Measurements from ENCODE around the gene IFITM2.
"Not testable (repeated sequence)": the region's sequence is repeated elsewhere in the genome, so short reads cannot be mapped to it uniquely, and the experiment has no call there.

DNA sequence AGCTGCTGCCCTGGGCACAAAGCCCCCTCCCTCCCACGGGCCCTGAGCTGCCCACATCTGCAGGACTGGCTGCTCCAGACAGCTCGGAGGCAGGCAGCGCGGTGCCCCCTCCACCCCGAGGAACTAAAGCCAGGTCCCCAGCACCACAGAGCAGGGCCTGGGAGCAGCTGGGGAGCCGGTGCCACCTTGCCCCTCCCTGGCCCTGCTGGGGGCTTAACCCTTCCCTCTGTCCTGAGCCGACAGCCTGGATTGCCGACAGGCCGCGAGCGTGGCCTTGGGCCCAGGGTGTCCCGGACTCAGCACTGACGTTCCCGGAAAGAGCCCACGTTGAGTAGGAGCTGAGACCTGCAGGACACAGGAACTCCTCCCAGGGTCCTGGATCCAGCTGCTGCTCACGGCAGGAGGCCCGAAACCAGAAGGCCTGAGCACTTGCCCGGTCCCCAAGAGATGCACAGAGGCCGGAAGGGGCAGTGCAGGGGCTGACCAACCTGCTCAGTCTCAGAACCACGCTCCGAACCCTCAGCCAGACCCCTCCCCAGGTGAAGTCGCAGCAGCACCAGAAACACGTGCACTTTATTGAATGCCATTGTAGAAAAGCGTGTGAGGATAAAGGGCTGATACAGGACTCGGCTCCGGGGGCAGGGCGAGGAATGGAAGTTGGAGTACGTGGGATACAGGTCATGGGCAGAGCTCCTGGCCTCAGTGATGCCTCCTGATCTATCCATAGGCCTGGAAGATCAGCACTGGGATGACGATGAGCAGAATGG, 11.7 kb downstream of the IFITM2 start:
- TF ChIP-seq, protein P1, sequence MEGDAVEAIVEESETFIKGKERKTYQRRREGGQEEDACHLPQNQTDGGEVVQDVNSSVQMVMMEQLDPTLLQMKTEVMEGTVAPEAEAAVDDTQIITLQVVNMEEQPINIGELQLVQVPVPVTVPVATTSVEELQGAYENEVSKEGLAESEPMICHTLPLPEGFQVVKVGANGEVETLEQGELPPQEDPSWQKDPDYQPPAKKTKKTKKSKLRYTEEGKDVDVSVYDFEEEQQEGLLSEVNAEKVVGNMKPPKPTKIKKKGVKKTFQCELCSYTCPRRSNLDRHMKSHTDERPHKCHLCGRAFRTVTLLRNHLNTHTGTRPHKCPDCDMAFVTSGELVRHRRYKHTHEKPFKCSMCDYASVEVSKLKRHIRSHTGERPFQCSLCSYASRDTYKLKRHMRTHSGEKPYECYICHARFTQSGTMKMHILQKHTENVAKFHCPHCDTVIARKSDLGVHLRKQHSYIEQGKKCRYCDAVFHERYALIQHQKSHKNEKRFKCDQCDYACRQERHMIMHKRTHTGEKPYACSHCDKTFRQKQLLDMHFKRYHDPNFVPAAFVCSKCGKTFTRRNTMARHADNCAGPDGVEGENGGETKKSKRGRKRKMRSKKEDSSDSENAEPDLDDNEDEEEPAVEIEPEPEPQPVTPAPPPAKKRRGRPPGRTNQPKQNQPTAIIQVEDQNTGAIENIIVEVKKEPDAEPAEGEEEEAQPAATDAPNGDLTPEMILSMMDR (conservative IDR thresholded peaks at IDR 0.05) = not testable (repeated sequence)
- not testable (repeated sequence) for TF ChIP-seq EZH2 (IDR thresholded peaks at IDR 0.05; ENCODE audit: low read depth)

Data from PC-9 (cell line).